Suprapubic skin (tissue), 3 donors: ENCODE data around the gene AAMP.

Source experiments
- POLR2AphosphoS5 ChIP-seq, 3 donors: sonication (generic); formaldehyde crosslinking; IDR thresholded peaks; one replicate each; pipeline ENCODE4 v1.6.1; 2017; ENCODE audit warnings: antibody characterized with exemption in 3 of 3
- TF ChIP-seq, protein P1 (sequence below), 2 donors: fragments of 200-600 bp in 1 of 2; fragments of 450-650 bp in 1 of 2; sonication (generic) in 1 of 2; IDR thresholded peaks; one replicate each; pipeline ENCODE4 v1.5.1; 2016 to 2019; ENCODE audit warnings: antibody characterized with exemption in 2 of 2, mild to moderate bottlenecking in 1 of 2, moderate library complexity in 1 of 2

DNA sequence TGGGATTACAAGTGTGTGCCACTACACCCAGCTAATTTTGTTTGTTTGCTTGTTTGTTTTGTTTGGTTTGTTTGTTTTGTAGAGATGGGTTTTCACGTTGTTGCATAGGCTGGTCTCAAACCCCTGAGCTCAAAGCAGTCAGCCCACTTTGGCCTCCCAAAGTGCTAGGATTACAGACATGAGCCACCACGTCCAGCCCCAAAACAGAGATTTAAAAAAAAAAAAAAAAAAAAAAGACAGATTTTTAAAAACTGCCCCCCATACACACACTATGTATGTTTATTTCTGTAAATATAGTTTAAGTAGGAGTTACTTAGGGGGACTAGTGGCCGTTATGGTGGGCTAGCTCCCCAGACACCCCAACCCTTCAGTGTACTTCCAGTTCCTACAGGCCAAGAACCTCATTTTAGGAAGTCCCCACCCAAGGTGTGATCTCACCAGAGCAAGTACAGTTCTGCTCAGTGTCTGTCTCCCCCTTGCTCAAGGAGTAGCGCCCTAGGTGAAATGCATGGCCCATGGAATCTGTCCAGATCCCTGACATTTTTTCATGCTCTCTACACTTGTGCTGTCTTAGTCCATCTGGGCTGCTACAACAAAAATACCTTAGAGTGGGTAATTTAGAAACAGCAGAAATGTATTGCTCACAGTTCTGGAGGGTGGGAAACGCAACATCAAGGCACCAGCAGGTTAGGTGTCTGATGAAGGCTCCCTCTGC, 23.9 kb upstream of the AAMP start:
- TF ChIP-seq, protein P1, sequence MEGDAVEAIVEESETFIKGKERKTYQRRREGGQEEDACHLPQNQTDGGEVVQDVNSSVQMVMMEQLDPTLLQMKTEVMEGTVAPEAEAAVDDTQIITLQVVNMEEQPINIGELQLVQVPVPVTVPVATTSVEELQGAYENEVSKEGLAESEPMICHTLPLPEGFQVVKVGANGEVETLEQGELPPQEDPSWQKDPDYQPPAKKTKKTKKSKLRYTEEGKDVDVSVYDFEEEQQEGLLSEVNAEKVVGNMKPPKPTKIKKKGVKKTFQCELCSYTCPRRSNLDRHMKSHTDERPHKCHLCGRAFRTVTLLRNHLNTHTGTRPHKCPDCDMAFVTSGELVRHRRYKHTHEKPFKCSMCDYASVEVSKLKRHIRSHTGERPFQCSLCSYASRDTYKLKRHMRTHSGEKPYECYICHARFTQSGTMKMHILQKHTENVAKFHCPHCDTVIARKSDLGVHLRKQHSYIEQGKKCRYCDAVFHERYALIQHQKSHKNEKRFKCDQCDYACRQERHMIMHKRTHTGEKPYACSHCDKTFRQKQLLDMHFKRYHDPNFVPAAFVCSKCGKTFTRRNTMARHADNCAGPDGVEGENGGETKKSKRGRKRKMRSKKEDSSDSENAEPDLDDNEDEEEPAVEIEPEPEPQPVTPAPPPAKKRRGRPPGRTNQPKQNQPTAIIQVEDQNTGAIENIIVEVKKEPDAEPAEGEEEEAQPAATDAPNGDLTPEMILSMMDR (IDR thresholded peaks at IDR 0.05) = no peak
- TF ChIP-seq POLR2AphosphoS5 (IDR thresholded peaks at IDR 0.05) = no peak
